GM12892 (cell line): ENCODE data around the gene TPO.

Source experiments
- POLR2A ChIP-seq: IDR thresholded peaks from 2 replicates; pipeline ENCODE4 v1.6.1; 2011; ENCODE audit warnings: low read depth, low read length, control low read depth
- POLR2AphosphoS5 ChIP-seq: IDR thresholded peaks from 2 replicates; pipeline ENCODE4 v1.6.1; 2011; ENCODE audit warnings: low read depth, low read length, control low read depth

DNA sequence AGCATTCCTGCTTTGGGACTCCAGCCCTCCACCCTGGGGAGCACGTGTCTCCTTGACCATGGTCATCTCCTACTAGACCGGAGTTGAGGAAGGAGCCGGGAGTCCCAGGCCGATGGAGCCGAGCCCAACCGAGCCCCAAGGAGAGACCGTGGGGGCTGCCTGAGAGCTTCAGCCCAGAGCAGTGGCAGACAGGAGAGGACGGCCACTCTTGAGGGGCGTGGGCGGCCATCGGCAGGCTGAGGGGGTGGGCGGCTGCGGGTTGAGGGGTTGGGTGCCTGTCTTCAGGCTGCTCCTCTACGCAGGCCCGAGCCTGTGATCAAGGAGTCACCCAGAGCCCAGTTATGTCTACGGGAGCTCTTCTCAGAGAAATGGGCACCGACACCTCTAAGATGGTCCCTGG lies 172.4 kb downstream of the TPO start:
- TF ChIP-seq POLR2A (no peak), POLR2AphosphoS5 (no peak)
